HG03439 (cell line): ENCODE measurements around the gene HSP90AB1.

Experiments used
- ATAC-seq: cut with Tn5 transposase; IDR thresholded peaks from one replicate; pipeline ENCODE4 v1.9.1; 2021; ENCODE audit warnings: mild to moderate bottlenecking, moderate library complexity; ENCODE audit not compliant: unreplicated experiment

Gene HSP90AB1

GRCh38 chr6:44246663-44247337 lies at the start of gene HSP90AB1:
HSP90AB1 (plus strand) TSS chr6:44247101; CDS start chr6:44248630, 1,529 bp downstream.
- ATAC-seq = peak; percentile 68

GRCh38 chr6:44198684-44199083 lies 48.2 kb upstream of the HSP90AB1 start:
- ATAC-seq = no peak

GRCh38 chr6:44199883-44200282 lies 47.0 kb upstream of the HSP90AB1 start:
- no peak for ATAC-seq

- ATAC-seq = no peak
Measured at GRCh38 chr6:44201200-44201599, 45.7 kb upstream of the HSP90AB1 start.

- no peak for ATAC-seq
Measured at GRCh38 chr6:44201638-44202303, 45.1 kb upstream of the HSP90AB1 start.

- ATAC-seq = no peak
Measured at GRCh38 chr6:44202332-44202971, 44.4 kb upstream of the HSP90AB1 start.

GRCh38 chr6:44202972-44203750 lies 43.7 kb upstream of the HSP90AB1 start:
- no peak for ATAC-seq

- ATAC-seq = no peak
Measured at GRCh38 chr6:44203955-44204354, 42.9 kb upstream of the HSP90AB1 start.

GRCh38 chr6:44207966-44208365 lies 38.9 kb upstream of the HSP90AB1 start:
- no peak for ATAC-seq

- ATAC-seq = no peak
Measured at GRCh38 chr6:44211284-44211683, 35.6 kb upstream of the HSP90AB1 start.

- no peak for ATAC-seq
Measured at GRCh38 chr6:44214307-44214706, 32.6 kb upstream of the HSP90AB1 start.

GRCh38 chr6:44216677-44217331 lies 30.1 kb upstream of the HSP90AB1 start, which contains the start of gene MYMX:
MYMX (plus strand) TSS chr6:44216926; CDS start chr6:44217472, 546 bp downstream.
- no peak for ATAC-seq

GRCh38 chr6:44217332-44218143 lies 29.4 kb upstream of the HSP90AB1 start:
- ATAC-seq = no peak

- ATAC-seq = peak; percentile 47
Measured at GRCh38 chr6:44219053-44219814, 27.7 kb upstream of the HSP90AB1 start.

GRCh38 chr6:44219815-44220784 lies 26.8 kb upstream of the HSP90AB1 start:
- ATAC-seq = no peak

- no peak for ATAC-seq
Measured at GRCh38 chr6:44220913-44221290, 26.0 kb upstream of the HSP90AB1 start.

- peak; percentile 42 for ATAC-seq
Measured at GRCh38 chr6:44221291-44221960, 25.5 kb upstream of the HSP90AB1 start.
